GM12801 (cell line): ENCODE results near the gene SAXO1.

Experiments used
- CTCF ChIP-seq: IDR thresholded peaks from one replicate; pipeline ENCODE4 v1.5.1; 2011; ENCODE audit warnings: control low read depth; ENCODE audit not compliant: insufficient read length; ENCODE audit errors: extremely low read depth

Gene SAXO1

GRCh38 chr9:18928711-18929110 is 104.3 kb downstream of the SAXO1 start:
- TF ChIP-seq CTCF: no peak

DNA sequence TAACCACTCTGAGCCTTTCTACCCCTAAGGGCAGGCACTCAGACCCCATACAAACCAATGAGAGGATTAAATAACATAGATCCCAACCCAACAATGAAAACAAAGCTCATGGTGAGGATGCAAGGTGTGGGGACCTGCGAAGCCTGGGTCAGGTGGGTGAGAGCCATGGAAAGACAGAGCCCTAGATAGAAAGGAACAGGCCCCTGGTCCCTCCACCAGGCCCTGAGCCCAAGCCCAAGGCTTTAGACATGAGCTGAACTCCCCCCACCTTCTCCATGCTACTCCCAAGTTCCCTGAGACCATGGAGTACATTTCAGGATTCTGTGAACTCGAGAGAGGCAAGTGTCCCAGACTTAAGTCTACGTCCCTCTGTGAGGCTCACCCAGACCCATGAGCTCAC is 106.5 kb downstream of the SAXO1 start:
- TF ChIP-seq CTCF: no peak

GRCh38 chr9:18925880-18926279 is 107.1 kb downstream of the SAXO1 start:
- TF ChIP-seq CTCF: no peak

DNA sequence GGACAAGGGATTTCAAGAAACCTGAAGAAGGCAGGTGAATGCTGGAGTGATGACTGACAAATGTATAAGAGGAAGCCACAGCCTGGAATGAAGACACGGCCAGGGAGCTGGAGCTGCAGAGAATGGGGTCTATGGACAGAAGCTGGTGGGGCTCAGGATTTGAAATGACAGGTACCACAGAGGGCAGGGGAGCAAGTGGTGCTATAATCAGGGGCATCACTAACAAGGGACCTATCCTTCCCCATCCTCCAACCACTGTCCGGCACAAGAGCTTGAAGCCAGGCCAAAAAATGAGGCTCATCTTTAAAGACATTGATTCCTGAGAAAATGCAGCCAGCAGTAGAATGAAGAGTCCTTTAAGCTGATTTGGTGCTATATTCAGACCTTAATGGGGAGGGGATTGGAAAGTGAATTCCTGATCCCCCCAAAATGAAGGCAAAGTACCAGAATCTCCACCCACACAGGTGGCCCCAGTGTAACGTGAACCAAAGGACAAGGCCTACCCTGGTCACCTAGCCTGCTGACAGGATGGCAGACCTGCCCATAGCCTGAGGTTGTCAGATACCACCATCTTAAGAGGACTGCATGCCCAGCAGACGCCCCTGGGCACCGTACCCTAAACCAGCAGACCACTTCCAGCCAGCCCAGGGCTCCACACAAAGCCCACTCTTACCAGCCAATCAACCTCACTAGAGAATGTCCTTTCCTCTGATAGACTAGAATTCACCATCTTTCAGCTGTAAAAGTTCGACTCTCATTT is 109.2 kb downstream of the SAXO1 start:
- no peak for TF ChIP-seq CTCF

GRCh38 chr9:18923167-18923566 is 109.8 kb downstream of the SAXO1 start:
- TF ChIP-seq CTCF: no peak

DNA sequence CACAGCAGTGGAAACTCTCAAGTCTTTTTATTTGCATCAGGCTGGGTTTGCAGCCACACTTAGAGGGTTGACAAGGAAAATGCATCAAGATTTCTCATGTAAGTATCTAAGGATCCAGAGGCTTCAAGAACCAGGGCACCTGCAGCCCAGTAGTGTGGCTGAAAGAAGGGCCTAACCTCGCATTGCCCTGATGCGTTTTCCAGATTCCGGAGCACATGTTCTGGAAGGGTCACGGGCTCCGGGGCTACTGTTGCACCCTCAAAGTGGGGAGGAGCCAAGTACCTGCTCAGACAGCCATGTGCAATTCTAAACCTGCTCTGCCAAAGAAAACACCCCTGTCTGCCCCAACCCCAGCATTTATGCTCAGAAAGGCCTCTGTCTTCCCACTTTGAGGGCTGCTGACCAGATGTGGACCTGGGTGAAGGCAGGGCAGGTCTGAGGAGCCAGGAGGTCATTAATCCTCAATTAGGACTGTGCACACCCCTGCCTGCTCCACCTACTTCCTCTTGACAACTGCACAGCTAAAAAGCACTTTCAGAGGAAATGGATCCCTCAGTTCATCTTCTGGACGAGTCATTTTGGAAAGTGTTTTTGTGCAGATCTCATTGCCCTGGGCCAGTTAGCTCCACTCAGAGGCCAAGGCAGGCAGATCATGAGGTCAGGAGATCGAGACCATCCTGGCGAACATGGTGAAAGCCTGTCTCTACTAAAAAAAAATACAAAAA is 110.7 kb downstream of the SAXO1 start:
- no peak for TF ChIP-seq CTCF

GRCh38 chr9:18921366-18922075 is 111.5 kb downstream of the SAXO1 start:
- no peak for TF ChIP-seq CTCF
